Activated CD8-positive, alpha-beta T cell treated with anti-CD3 and anti-CD28 coated beads for 36 hours (primary cell): ENCODE measurements around the gene OXSR1. TPM values are rescaled to one million over a fixed set of nuclear protein-coding genes. Genes with fewer than 3 reads are reported as not detected.
"Not testable (repeated sequence)": the region's sequence is repeated elsewhere in the genome, so short reads cannot be mapped to it uniquely, and the experiment has no call there.

Experiments
- ATAC-seq: fragments of 200-7000 bp; cut with Tn5 transposase; one replicate; pipeline ENCODE4 v1.10.0; 2021; ENCODE audit warnings: mild to moderate bottlenecking, moderate library complexity
- CTCF ChIA-PET: fragments of 350-600 bp; sonication (Branson Sonifier 250); formaldehyde crosslinking; loops from one replicate; lab custom pipeline; 2021; ENCODE audit warnings: antibody characterized with exemption; lab: Charles Lee
- POLR2A ChIA-PET: fragments of 350-600 bp; sonication (Branson Sonifier 250); formaldehyde crosslinking; loops from one replicate; lab custom pipeline; 2021; ENCODE audit warnings: antibody characterized with exemption; lab: Charles Lee
- DNase-seq: peaks from one replicate; pipeline ENCODE4 v3.0.0-alpha.2; 2020
- H3K27ac Mint-ChIP-seq: one replicate; pipeline ENCODE4 v1.8.0; 2021; ENCODE audit warnings: mild to moderate bottlenecking, mixed read lengths
- H3K27me3 Mint-ChIP-seq: one replicate; pipeline ENCODE4 v1.8.0; 2021; ENCODE audit warnings: mixed read lengths
- H3K36me3 Mint-ChIP-seq: one replicate; pipeline ENCODE4 v1.8.0; 2021; ENCODE audit warnings: low read depth, mixed read lengths
- H3K4me1 Mint-ChIP-seq: one replicate; pipeline ENCODE4 v1.8.0; 2021; ENCODE audit warnings: low read depth, mixed read lengths
- H3K4me3 Mint-ChIP-seq: one replicate; pipeline ENCODE4 v1.8.0; 2021; ENCODE audit warnings: mild to moderate bottlenecking, moderate library complexity, mixed read lengths
- H3K9me3 Mint-ChIP-seq: one replicate; pipeline ENCODE4 v1.8.0; 2021; ENCODE audit warnings: mixed read lengths
- intact Hi-C: fragments of 100-400 bp; cut with micrococcal nuclease; formaldehyde crosslinking; loops from one replicate; pipeline ENCODE4 v1.10.0; 2022
- total RNA-seq, 2 experiments: library from RNA; stranded (reverse); gene quantifications; one replicate each; pipeline ENCODE4 v1.2.3, GENCODE V29; 2021
- TF ChIP-seq, protein P1 (sequence below): fragments of 200-600 bp; IDR thresholded peaks from one replicate; pipeline ENCODE4 v1.8.0; 2022; ENCODE audit warnings: antibody characterized with exemption, mild to moderate bottlenecking

The OXSR1 gene
- total RNA-seq, 2 experiments from 2014 or later, result 56.5 to 57.9 TPM

DNA sequence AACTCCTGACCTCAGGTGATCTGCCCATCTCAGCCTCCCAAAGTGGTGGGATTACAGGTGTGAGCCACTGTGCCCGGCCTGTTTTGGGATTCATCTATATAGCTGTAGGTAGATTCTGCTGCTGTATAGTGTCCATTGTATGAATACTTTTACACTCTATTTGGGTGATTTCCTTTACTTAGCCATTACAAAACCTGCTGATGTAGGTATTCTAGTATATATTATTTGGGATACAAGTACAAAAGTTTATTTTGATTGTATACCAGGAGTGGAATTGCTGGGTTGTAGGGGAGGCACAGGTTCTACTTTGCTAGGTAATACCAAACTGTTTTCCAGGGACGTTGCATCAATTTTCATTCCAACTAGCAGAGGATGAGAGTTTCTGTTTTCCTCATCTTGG, 9.5 kb upstream of the OXSR1 start:
- Mint-ChIP-seq H3K36me3 (no peaks in the 10 kb centered on the region), H3K27ac (no peak overlapping the region), H3K4me1 (peaks cover 38% of the 10 kb centered on the region), H3K4me3 (no peak overlapping the region), H3K27me3 (no peaks in the 10 kb centered on the region), H3K9me3 (no peaks in the 10 kb centered on the region)
- CTCF ChIA-PET, result interaction anchor here (2.0 to 4.3 kb wide), 2 partner anchors 8 to 191 kb away, joined by 5 to 21 read pairs; partner anchors contain the start of genes OXSR1 and XYLB
- DNase-seq (no peak), ATAC-seq (no peak)
- TF ChIP-seq, protein P1, sequence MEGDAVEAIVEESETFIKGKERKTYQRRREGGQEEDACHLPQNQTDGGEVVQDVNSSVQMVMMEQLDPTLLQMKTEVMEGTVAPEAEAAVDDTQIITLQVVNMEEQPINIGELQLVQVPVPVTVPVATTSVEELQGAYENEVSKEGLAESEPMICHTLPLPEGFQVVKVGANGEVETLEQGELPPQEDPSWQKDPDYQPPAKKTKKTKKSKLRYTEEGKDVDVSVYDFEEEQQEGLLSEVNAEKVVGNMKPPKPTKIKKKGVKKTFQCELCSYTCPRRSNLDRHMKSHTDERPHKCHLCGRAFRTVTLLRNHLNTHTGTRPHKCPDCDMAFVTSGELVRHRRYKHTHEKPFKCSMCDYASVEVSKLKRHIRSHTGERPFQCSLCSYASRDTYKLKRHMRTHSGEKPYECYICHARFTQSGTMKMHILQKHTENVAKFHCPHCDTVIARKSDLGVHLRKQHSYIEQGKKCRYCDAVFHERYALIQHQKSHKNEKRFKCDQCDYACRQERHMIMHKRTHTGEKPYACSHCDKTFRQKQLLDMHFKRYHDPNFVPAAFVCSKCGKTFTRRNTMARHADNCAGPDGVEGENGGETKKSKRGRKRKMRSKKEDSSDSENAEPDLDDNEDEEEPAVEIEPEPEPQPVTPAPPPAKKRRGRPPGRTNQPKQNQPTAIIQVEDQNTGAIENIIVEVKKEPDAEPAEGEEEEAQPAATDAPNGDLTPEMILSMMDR, result no peak
- intact Hi-C loops, result no loop called here
- POLR2A ChIA-PET, result interaction anchor here (3.4 to 4.8 kb wide), 2 partner anchors 9 to 16 kb away, joined by 16 to 29 read pairs; partner anchors contain the start of gene OXSR1

DNA sequence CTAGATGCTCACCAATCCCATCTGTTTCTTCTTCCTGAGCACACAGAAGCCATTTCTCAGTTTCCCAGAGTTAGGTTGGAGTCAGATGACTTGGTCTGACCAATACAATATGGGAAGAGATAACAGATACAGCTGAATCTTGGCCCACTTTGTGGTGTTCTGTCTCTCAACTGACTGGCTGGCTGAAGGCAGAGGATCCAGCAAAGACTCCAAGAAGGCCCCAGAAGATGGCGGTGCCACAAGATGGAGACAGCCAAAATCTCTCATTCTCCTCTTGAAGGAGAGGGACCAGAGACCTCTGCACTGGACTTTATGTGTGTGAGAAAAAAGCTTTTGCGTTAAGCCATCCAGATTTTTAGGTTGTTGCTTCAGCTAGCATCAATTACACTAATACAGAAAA, 8.2 kb upstream of the OXSR1 start:
- intact Hi-C loops, result no loop called here
- no peak overlapping the region for H3K4me3 Mint-ChIP-seq

DNA sequence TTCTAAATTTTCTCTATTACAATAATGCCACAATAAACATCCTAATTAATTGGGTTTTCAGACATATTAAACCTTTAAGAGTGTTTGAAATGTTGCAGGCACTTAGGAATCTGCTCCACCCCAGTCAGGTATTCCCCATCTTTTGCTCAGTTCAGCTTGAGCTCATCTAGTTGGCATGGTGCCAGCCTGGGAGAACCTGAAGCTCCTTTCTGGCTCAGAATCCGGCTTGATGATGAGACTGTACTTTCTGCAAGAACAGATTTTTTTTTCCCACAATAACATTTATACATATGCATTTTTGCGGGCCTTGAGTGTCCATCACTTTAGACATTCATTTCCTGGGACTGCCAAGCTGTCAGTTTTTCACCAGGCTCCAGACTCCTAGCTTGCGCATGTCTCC, 7.7 kb upstream of the OXSR1 start:
- CTCF ChIA-PET, result no interaction called here
- TF ChIP-seq, protein P1, result no peak
- Mint-ChIP-seq H3K27ac (no peak overlapping the region), H3K4me1 (peaks cover 23% of the 10 kb centered on the region), H3K36me3 (no peaks in the 10 kb centered on the region), H3K27me3 (no peaks in the 10 kb centered on the region), H3K9me3 (no peaks in the 10 kb centered on the region), H3K4me3 (no peak overlapping the region)
- intact Hi-C loops, result no loop called here
- DNase-seq (no peak), ATAC-seq (no peak)
- POLR2A ChIA-PET, result interaction anchor here (0.8 kb wide), 1 partner anchor 12 kb away, joined by 3 read pairs; no protein-coding TSS in a partner anchor

More for the DNA sequence above, 8.2 kb upstream of the OXSR1 start:
- POLR2A ChIA-PET, result interaction anchor here (0.7 to 4.8 kb wide), 2 partner anchors 8 to 58 kb away, joined by 3 to 29 read pairs; partner anchors contain the start of gene OXSR1
- DNase-seq, result no peak
- Mint-ChIP-seq H3K4me1 (peaks cover 25% of the 10 kb centered on the region), H3K9me3 (no peaks in the 10 kb centered on the region), H3K27ac (no peak overlapping the region), H3K36me3 (no peaks in the 10 kb centered on the region), H3K27me3 (no peaks in the 10 kb centered on the region)
- TF ChIP-seq, protein P1, result no peak
- ATAC-seq, result no peak
- CTCF ChIA-PET, result no interaction called here

DNA sequence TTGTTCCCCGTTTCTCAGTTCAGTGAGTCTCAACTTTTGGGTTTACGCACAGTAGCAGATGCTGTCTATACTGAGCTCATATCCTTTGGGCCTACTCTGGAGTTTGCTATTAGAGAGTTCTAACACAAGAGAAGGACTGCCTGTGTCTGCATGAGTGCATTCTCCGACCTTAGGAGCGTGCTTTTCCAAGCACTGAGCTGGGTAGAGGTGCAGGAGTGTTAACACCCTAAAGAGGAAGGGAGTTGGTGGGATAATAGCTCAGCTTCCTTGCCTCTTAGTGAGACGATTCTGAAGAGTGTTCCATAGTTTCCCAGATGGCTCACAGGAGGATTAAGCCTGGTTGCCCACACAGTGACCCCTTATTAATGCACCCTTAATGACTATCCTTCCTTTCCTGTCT, 6.9 kb upstream of the OXSR1 start:
- H3K4me1 Mint-ChIP-seq, result peaks cover 22% of the 10 kb centered on the region
- no peak for ATAC-seq
- H3K27me3 Mint-ChIP-seq, result no peaks in the 10 kb centered on the region
- DNase-seq, result no peak
- no peaks in the 10 kb centered on the region for H3K9me3 Mint-ChIP-seq
- no peak overlapping the region for H3K27ac Mint-ChIP-seq
- H3K36me3 Mint-ChIP-seq, result no peaks in the 10 kb centered on the region
- ChIA-PET POLR2A (interaction anchor here (0.8 kb wide), 1 partner anchor 11 kb away, joined by 3 read pairs; no protein-coding TSS in a partner anchor), CTCF (no interaction called here)
- H3K4me3 Mint-ChIP-seq, result no peak overlapping the region
- TF ChIP-seq, protein P1, result no peak
- intact Hi-C loops, result no loop called here

DNA sequence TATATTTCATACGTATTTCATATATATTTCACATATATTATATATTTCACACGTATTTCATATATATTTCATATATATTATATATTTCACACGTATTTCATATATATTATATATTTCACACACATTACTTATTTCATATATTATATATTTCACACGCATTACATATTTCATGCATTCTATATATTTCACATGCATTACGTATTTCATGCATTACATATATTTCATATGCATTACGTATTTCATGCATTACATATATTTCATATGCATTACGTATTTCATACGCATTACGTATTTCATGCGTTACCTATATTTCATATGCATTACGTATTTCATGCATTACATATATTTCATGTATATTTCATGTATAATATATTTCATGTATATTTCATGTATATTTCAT, 4.6 kb upstream of the OXSR1 start:
- H3K9me3 Mint-ChIP-seq, POLR2A ChIA-PET, CTCF ChIA-PET, ATAC-seq, H3K36me3 Mint-ChIP-seq, H3K4me3 Mint-ChIP-seq, intact Hi-C loops, H3K27ac Mint-ChIP-seq, H3K27me3 Mint-ChIP-seq, DNase-seq: not testable (repeated sequence)
- peaks cover 11% of the 10 kb centered on the region for H3K4me1 Mint-ChIP-seq
